Trophoblast cell (in vitro differentiated cells and primary cell): ENCODE measurements around the gene SUCLG2.

Experiments
- DNase-seq, 2 donors: peaks; one replicate each; pipeline ENCODE4 v3.0.0-alpha.2; 2016
- H2AFZ ChIP-seq: 2 replicates; pipeline ENCODE4 v1.6.1; 2013; ENCODE audit warnings: low read length, moderate library complexity, mild to moderate bottlenecking; ENCODE audit not compliant: insufficient read depth, poor library complexity
- H2AK5ac ChIP-seq: 2 replicates; pipeline ENCODE4 v1.6.1; 2013; ENCODE audit warnings: mild to moderate bottlenecking, low read length
- H2BK120ac ChIP-seq: 2 replicates; pipeline ENCODE4 v1.6.1; 2013; ENCODE audit warnings: low read length, mild to moderate bottlenecking, moderate library complexity; ENCODE audit not compliant: insufficient read depth, poor library complexity
- H2BK12ac ChIP-seq: 2 replicates; pipeline ENCODE4 v1.6.1; 2013; ENCODE audit warnings: mild to moderate bottlenecking, low read length, moderate library complexity
- H2BK5ac ChIP-seq: 2 replicates; pipeline ENCODE4 v1.6.1; 2013; ENCODE audit warnings: low read length, low read depth, moderate library complexity, mild to moderate bottlenecking; ENCODE audit not compliant: poor library complexity
- H3K14ac ChIP-seq: 2 replicates; pipeline ENCODE4 v1.6.1; 2013; ENCODE audit warnings: mild to moderate bottlenecking, low read length
- H3K18ac ChIP-seq: 2 replicates; pipeline ENCODE4 v1.6.1; 2013; ENCODE audit warnings: mild to moderate bottlenecking, low read length
- H3K23ac ChIP-seq: 2 replicates; pipeline ENCODE4 v1.6.1; 2013; ENCODE audit warnings: low read length
- H3K27ac ChIP-seq: 2 replicates; pipeline ENCODE4 v1.5.1; 2013; ENCODE audit warnings: low read depth, mild to moderate bottlenecking, inconsistent platforms, low read length, moderate library complexity
- H3K27me3 ChIP-seq: 2 replicates; pipeline ENCODE4 v1.6.1; 2013; ENCODE audit warnings: inconsistent platforms, mild to moderate bottlenecking, low read length, moderate library complexity; ENCODE audit not compliant: insufficient read depth
- H3K36me3 ChIP-seq, 2 experiments: 1 replicate in 1 of 2; 2 replicates in 1 of 2; pipeline ENCODE4 v1.6.1; 2013; ENCODE audit warnings: low read length in 2 of 2, mild to moderate bottlenecking in 2 of 2, moderate library complexity in 1 of 2; ENCODE audit not compliant: insufficient read depth in 2 of 2, control insufficient read depth in 1 of 2
- H3K4ac ChIP-seq: 2 replicates; pipeline ENCODE4 v1.6.1; 2013; ENCODE audit warnings: low read depth, mild to moderate bottlenecking, low read length, moderate library complexity
- H3K4me1 ChIP-seq, 2 experiments: 1 replicate in 1 of 2; 2 replicates in 1 of 2; pipeline ENCODE4 v1.6.1; 2013; ENCODE audit warnings: low read length in 2 of 2, mild to moderate bottlenecking in 2 of 2, moderate library complexity in 1 of 2; ENCODE audit not compliant: insufficient read depth in 2 of 2, control insufficient read depth in 1 of 2
- H3K4me2 ChIP-seq: 2 replicates; pipeline ENCODE4 v1.6.1; 2013; ENCODE audit warnings: inconsistent platforms, mild to moderate bottlenecking, low read length, moderate library complexity
- H3K4me3 ChIP-seq: 2 replicates; pipeline ENCODE4 v1.5.1; 2013; ENCODE audit warnings: mild to moderate bottlenecking, low read depth, low read length, inconsistent platforms
- H3K79me1 ChIP-seq: one replicate; pipeline ENCODE4 v1.6.1; 2013; ENCODE audit warnings: low read length
- H3K79me2 ChIP-seq: 2 replicates; pipeline ENCODE4 v1.6.1; 2013; ENCODE audit warnings: low read length, mild to moderate bottlenecking; ENCODE audit not compliant: control insufficient read depth, insufficient read depth, poor library complexity
- H3K9ac ChIP-seq: 2 replicates; pipeline ENCODE4 v1.6.1; 2013; ENCODE audit warnings: mild to moderate bottlenecking, low read length
- H3K9me3 ChIP-seq: 2 replicates; pipeline ENCODE4 v1.6.1; 2013; ENCODE audit warnings: low read depth, mild to moderate bottlenecking, control low read depth, inconsistent platforms, low read length; ENCODE audit not compliant: insufficient read depth
- H4K12ac ChIP-seq: 2 replicates; pipeline ENCODE4 v1.6.1; 2013; ENCODE audit warnings: low read depth, mild to moderate bottlenecking, low read length, moderate library complexity
- H4K8ac ChIP-seq: 2 replicates; pipeline ENCODE4 v1.6.1; 2013; ENCODE audit warnings: low read depth, mild to moderate bottlenecking, low read length, moderate library complexity
- H4K91ac ChIP-seq: one replicate; pipeline ENCODE4 v1.6.1; 2013; ENCODE audit warnings: low read depth, mild to moderate bottlenecking, low read length, moderate library complexity
- WGBS: extraction: QIAGEN DNeasy Blood & Tissue Kit; methylation state at CpG from one replicate; pipeline ENCODE4 v1.1.7; 2013; ENCODE audit warnings: missing lambda C conversion rate; ENCODE audit not compliant: insufficient read length, insufficient coverage; ENCODE audit errors: extremely low coverage; 5-methylcytosine and 5-hydroxymethylcytosine counted together

The SUCLG2 gene

GRCh38 chr3:67691926-67692325, 37.5 kb upstream of the SUCLG2 start:
- Histone ChIP-seq H3K79me1 (no peaks in the 10 kb centered on the region), H2AK5ac (no peak overlapping the region), H4K8ac (no peak overlapping the region), H3K79me2 (no peaks in the 10 kb centered on the region), H3K4me3 (no peak overlapping the region), H3K18ac (no peak overlapping the region), H3K4ac (no peak overlapping the region), H4K91ac (no peak overlapping the region), H2AFZ (no peak overlapping the region), H3K36me3 (no peaks in the 10 kb centered on the region), H3K9ac (no peak overlapping the region), H3K27ac (no peak overlapping the region), H3K14ac (no peak overlapping the region), H3K23ac (no peak overlapping the region), H4K12ac (no peak overlapping the region), H3K27me3 (no peaks in the 10 kb centered on the region), H2BK12ac (no peak overlapping the region), H3K4me1 (peaks cover 2 to 7% of the 10 kb centered on the region in 2 experiments), H2BK5ac (no peak overlapping the region), H2BK120ac (no peak overlapping the region), H3K9me3 (no peaks in the 10 kb centered on the region), H3K4me2 (no peak overlapping the region)
- peak; percentile 26 to 80 for DNase-seq
- no CpG with 5 or more reads among the region's 1 CpG for WGBS

DNA sequence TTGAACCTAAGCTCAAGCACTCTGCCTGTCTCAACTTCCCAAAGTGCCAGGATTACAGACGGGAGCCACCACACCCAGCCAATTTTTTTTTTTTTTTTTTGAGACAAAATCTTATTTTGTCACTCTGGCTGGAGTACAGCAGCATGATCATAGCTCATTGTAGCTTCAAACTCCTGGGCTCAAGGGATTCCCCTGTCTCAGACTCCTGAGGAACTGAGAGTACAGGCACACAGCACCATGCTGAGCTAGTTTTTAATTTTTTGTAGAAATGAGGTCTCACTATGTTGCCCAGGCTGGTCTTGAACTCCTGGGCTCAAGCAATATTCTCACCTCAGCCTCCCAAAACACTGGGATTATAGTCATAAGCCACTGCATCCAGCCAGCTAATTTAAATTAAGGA, 36.8 kb upstream of the SUCLG2 start:
- Histone ChIP-seq H3K79me1 (no peaks in the 10 kb centered on the region), H3K9ac (no peak overlapping the region), H3K27ac (no peak overlapping the region), H3K4me1 (peaks cover 2 to 7% of the 10 kb centered on the region in 2 experiments), H2BK5ac (no peak overlapping the region), H2AK5ac (no peak overlapping the region), H3K36me3 (no peaks in the 10 kb centered on the region), H3K18ac (no peak overlapping the region), H2BK120ac (no peak overlapping the region), H3K4me3 (no peak overlapping the region), H3K4me2 (no peak overlapping the region), H4K91ac (no peak overlapping the region), H3K23ac (no peak overlapping the region), H3K4ac (no peak overlapping the region), H3K27me3 (no peaks in the 10 kb centered on the region), H3K9me3 (no peaks in the 10 kb centered on the region), H3K79me2 (no peaks in the 10 kb centered on the region), H3K14ac (no peak overlapping the region), H4K12ac (no peak overlapping the region), H2BK12ac (no peak overlapping the region), H2AFZ (no peak overlapping the region), H4K8ac (no peak overlapping the region)
- no peak for DNase-seq
- WGBS = no CpG with 5 or more reads among the region's 1 CpG

DNA sequence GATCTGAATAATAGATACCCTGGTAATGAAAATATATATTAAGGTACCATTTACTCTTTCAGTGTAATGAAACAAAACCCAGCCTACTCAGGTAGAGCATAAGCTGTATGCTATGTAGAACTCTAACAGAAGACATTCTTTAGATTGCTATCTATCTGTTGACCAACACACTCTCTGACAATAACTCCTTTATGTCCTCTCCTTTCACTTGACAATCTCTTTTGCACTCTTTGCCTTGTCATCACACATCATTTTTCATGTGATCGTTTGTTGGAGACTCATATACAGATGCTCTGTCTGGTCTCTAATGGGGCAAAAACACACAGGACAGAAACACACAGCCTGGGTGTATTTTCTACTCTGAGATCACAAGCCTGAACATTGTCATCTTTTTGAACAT, 35.4 kb upstream of the SUCLG2 start:
- H3K4ac ChIP-seq = no peak overlapping the region
- WGBS = no CpG with 5 or more reads among the region's 1 CpG

DNA sequence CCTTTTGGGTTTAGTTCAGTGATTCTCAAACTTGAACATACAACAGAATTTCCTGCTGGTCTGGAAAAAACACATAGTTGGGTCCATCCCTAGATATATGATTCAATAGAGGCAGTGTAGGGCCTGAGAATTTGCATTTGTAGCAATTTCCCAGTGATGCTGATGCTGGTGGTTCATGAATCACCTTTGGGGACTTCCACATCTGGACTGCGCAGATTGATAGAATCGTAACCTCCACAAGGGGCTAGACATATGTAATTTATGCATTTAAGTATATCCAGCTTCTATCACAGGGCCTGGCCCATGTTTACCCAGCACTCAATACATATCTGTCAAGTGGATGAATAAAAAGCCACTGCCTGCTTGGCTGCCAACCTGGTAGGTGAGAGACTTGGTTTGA, 33.8 kb upstream of the SUCLG2 start:
- Histone ChIP-seq H4K8ac (no peak overlapping the region), H3K23ac (no peak overlapping the region), H3K9ac (no peak overlapping the region), H3K14ac (no peak overlapping the region), H3K4me2 (no peak overlapping the region), H3K27ac (no peak overlapping the region), H2AFZ (no peak overlapping the region), H3K79me1 (no peaks in the 10 kb centered on the region), H3K4ac (no peak overlapping the region), H3K18ac (no peak overlapping the region), H2BK120ac (no peak overlapping the region), H3K4me3 (no peak overlapping the region), H4K12ac (no peak overlapping the region), H3K27me3 (no peaks in the 10 kb centered on the region), H2AK5ac (no peak overlapping the region), H3K4me1 (peaks cover 2 to 7% of the 10 kb centered on the region in 2 experiments), H2BK12ac (no peak overlapping the region), H3K79me2 (no peaks in the 10 kb centered on the region), H2BK5ac (no peak overlapping the region), H3K36me3 (no peaks in the 10 kb centered on the region), H4K91ac (no peak overlapping the region), H3K9me3 (no peaks in the 10 kb centered on the region)
- DNase-seq = no peak
- WGBS = no CpG with 5 or more reads among the region's 2 CpGs

More for the DNA sequence above, 35.4 kb upstream of the SUCLG2 start:
- Histone ChIP-seq H3K14ac (no peak overlapping the region), H3K9me3 (no peaks in the 10 kb centered on the region), H3K18ac (no peak overlapping the region), H2AK5ac (no peak overlapping the region), H3K4me1 (peaks cover 2 to 7% of the 10 kb centered on the region in 2 experiments), H4K8ac (no peak overlapping the region), H3K27me3 (no peaks in the 10 kb centered on the region), H3K27ac (no peak overlapping the region), H4K12ac (no peak overlapping the region), H2AFZ (no peak overlapping the region), H3K79me1 (no peaks in the 10 kb centered on the region), H2BK120ac (no peak overlapping the region), H2BK5ac (no peak overlapping the region), H2BK12ac (no peak overlapping the region), H3K9ac (no peak overlapping the region), H3K23ac (no peak overlapping the region), H3K36me3 (no peaks in the 10 kb centered on the region), H4K91ac (no peak overlapping the region), H3K4me2 (no peak overlapping the region), H3K4me3 (no peak overlapping the region), H3K79me2 (no peaks in the 10 kb centered on the region)
- peak in 1 of 2 donors; percentile 67 for DNase-seq
